C1 segment of cervical spinal cord (tissue), 14 donors: ENCODE measurements around the gene OCRL.

Source experiments
- DNase-seq, 14 donors: peaks; one replicate each; lab custom pipeline; 2025; lab: John Stamatoyannopoulos, UW

Gene OCRL

GRCh38 chrX:129540068-129540653, at the start of gene OCRL:
Gene OCRL, plus strand, starts transcription at chrX:129540259. Its CDS starts 181 bp downstream, at chrX:129540440.
- DNase-seq = peak in 13 of 14 donors; percentile 0 to 69 (median 17)

- DNase-seq = no peak
Observed at GRCh38 chrX:129490330-129490729, 49.7 kb upstream of the OCRL start.

GRCh38 chrX:129493643-129494042, 46.4 kb upstream of the OCRL start:
- DNase-seq = no peak

- no peak for DNase-seq
Observed at GRCh38 chrX:129494887-129495286, 45.2 kb upstream of the OCRL start.

- no peak for DNase-seq
Observed at GRCh38 chrX:129495900-129496299, 44.2 kb upstream of the OCRL start.

GRCh38 chrX:129496625-129497024, 43.4 kb upstream of the OCRL start:
- no peak for DNase-seq

GRCh38 chrX:129497146-129497843, 42.8 kb upstream of the OCRL start:
- no peak for DNase-seq

GRCh38 chrX:129510331-129510730, 29.7 kb upstream of the OCRL start:
- DNase-seq = no peak

GRCh38 chrX:129511689-129512088, 28.4 kb upstream of the OCRL start:
- DNase-seq = no peak

- no peak for DNase-seq
Observed at GRCh38 chrX:129512409-129512808, 27.6 kb upstream of the OCRL start.

GRCh38 chrX:129516402-129516801, 23.7 kb upstream of the OCRL start:
- no peak for DNase-seq

GRCh38 chrX:129520151-129520550, 19.9 kb upstream of the OCRL start:
- no peak for DNase-seq

- peak in 13 of 14 donors; percentile 0 to 50 (median 27) for DNase-seq
Observed at GRCh38 chrX:129522184-129523078, 17.6 kb upstream of the OCRL start.

GRCh38 chrX:129523079-129523911, 16.8 kb upstream of the OCRL start, which contains the start of gene SMARCA1:
Gene SMARCA1, minus strand, starts transcription at chrX:129523490. Its CDS starts 120 bp downstream, at chrX:129523370.
- peak in 9 of 14 donors; percentile 2 to 56 (median 27) for DNase-seq

GRCh38 chrX:129524250-129524850, 15.7 kb upstream of the OCRL start:
- DNase-seq = no peak

GRCh38 chrX:129525162-129525561, 14.9 kb upstream of the OCRL start:
- DNase-seq = no peak

GRCh38 chrX:129525896-129526295, 14.2 kb upstream of the OCRL start:
- no peak for DNase-seq

- DNase-seq = no peak
Observed at GRCh38 chrX:129529685-129530281, 10.3 kb upstream of the OCRL start.

- DNase-seq = no peak
Observed at GRCh38 chrX:129530410-129530809, 9.6 kb upstream of the OCRL start.

GRCh38 chrX:129531132-129531531, 8.9 kb upstream of the OCRL start:
- no peak for DNase-seq
